ENCODE results near the gene RPGRIP1. TPM values are rescaled to one million over a fixed set of nuclear protein-coding genes. Genes with fewer than 3 reads are reported as not detected.

The RPGRIP1 gene
- total RNA-seq, 1 donor from 2014 or later: 0.47 TPM

- Histone ChIP-seq H4K20me1 (ENCODE audit: low read depth) (peaks cover 100% of the 10 kb centered on the region), H3K27ac (peak overlapping the region; percentile 34), H3K79me2 (ENCODE audit: low read depth) (peaks cover 100% of the 10 kb centered on the region), H3K27me3 (no peaks in the 10 kb centered on the region), H3K4me2 (peak overlapping the region; percentile 21), H3K36me3 (peaks cover 26% of the 10 kb centered on the region), H3K9me3 (ENCODE audit: low read depth) (no peaks in the 10 kb centered on the region), H3K4me1 (peaks cover 37% of the 10 kb centered on the region), H2AFZ (replicated peaks) (no peak overlapping the region), H3F3A (ENCODE audit: low read depth) (peaks cover 78% of the 10 kb centered on the region), H3K4me3 (no peak overlapping the region), H3K9ac (no peak overlapping the region)
- Mint-ChIP-seq H3K9me3 (peaks cover 3% of the 10 kb centered on the region), H3K4me1 (peaks cover 29% of the 10 kb centered on the region), H3K27ac (no peak overlapping the region), H3K27me3 (ENCODE audit: insufficient read depth, low read depth) (peaks cover 4% of the 10 kb centered on the region), H3K36me3 (peaks cover 49% of the 10 kb centered on the region), H3K4me3 (no peak overlapping the region)
- no peak for DNase-seq (ENCODE audit: low spot score)
- TF ChIP-seq CTCF (IDR thresholded peaks at IDR 0.05) (no peak), EZH2 (IDR thresholded peaks at IDR 0.05) (no peak), EZH2phosphoT487 (IDR thresholded peaks at IDR 0.05) (no peak)
Measured at GRCh38 chr14:21256539-21257393, 23.1 kb upstream of the RPGRIP1 start.

- no peak for DNase-seq (ENCODE audit: low spot score)
- no peak overlapping the region for H3K4me3 ChIP-seq
- H3K27ac Mint-ChIP-seq: no peak overlapping the region
Measured at GRCh38 chr14:21257394-21257909, 22.4 kb upstream of the RPGRIP1 start.

More at GRCh38 chr14:21257394-21257909, 22.4 kb upstream of the RPGRIP1 start:
- H3K27me3 Mint-ChIP-seq (ENCODE audit: insufficient read depth, low read depth): peaks cover 4% of the 10 kb centered on the region
- no peak for TF ChIP-seq CTCF (IDR thresholded peaks at IDR 0.05)
- no peak for TF ChIP-seq EZH2phosphoT487 (IDR thresholded peaks at IDR 0.05)
- TF ChIP-seq EZH2 (IDR thresholded peaks at IDR 0.05): no peak
- Histone ChIP-seq H3K4me2 (peak overlapping the region; percentile 50), H3F3A (ENCODE audit: low read depth) (peaks cover 77% of the 10 kb centered on the region), H3K27me3 (no peaks in the 10 kb centered on the region), H3K27ac (no peak overlapping the region), H3K9me3 (ENCODE audit: low read depth) (no peaks in the 10 kb centered on the region), H3K36me3 (peaks cover 26% of the 10 kb centered on the region), H3K79me2 (ENCODE audit: low read depth) (peaks cover 100% of the 10 kb centered on the region), H3K4me1 (peaks cover 44% of the 10 kb centered on the region), H4K20me1 (ENCODE audit: low read depth) (peaks cover 100% of the 10 kb centered on the region), H3K9ac (no peak overlapping the region), H2AFZ (replicated peaks) (no peak overlapping the region)
- H3K4me3 Mint-ChIP-seq: peak overlapping the region; percentile 53
- H3K36me3 Mint-ChIP-seq: peaks cover 51% of the 10 kb centered on the region
- H3K4me1 Mint-ChIP-seq: peaks cover 30% of the 10 kb centered on the region
- H3K9me3 Mint-ChIP-seq: no peaks in the 10 kb centered on the region

Data from neural progenitor cell (in vitro differentiated cells).